ENCODE results near the gene HNRNPA2B1. TPM values are rescaled to one million over a fixed set of nuclear protein-coding genes. Genes with fewer than 3 reads are reported as not detected.
"Not testable (repeated sequence)": the region's sequence is repeated elsewhere in the genome, so short reads cannot be mapped to it uniquely, and the experiment has no call there.

The HNRNPA2B1 gene
- total and polyA plus RNA-seq, 8 donors, result 338 to 1,529 (median 1,312) TPM

GRCh38 chr7:26155531-26156375 is 44.8 kb downstream of the HNRNPA2B1 start:
- no peak overlapping the region for H3K4me3 ChIP-seq
- DNase-seq (no peak), ATAC-seq (peak; percentile 53)
- no peak for TF ChIP-seq CTCF (IDR thresholded peaks at IDR 0.05)
- intact Hi-C loops (cut with DNase I), result no loop called here
- peaks cover 12 to 50% of the 10 kb centered on the region in 2 donors for H3K4me1 ChIP-seq
- H3K36me3 ChIP-seq, result no peaks in the 10 kb centered on the region
- H3K27me3 ChIP-seq, result peaks cover 0 to 18% of the 10 kb centered on the region in 2 donors
- no peaks in the 10 kb centered on the region for H3K9me3 ChIP-seq
- peak overlapping the region; percentile 28 to 77 for H3K27ac ChIP-seq

- peaks cover 0 to 18% of the 10 kb centered on the region in 2 donors for H3K27me3 ChIP-seq
- no peak for DNase-seq
- no peak for TF ChIP-seq CTCF (IDR thresholded peaks at IDR 0.05)
- no peak for ATAC-seq
- H3K27ac ChIP-seq, result peak overlapping the region in 1 of 2 donors; percentile 39
- H3K9me3 ChIP-seq, result no peaks in the 10 kb centered on the region
- peaks cover 12 to 50% of the 10 kb centered on the region in 2 donors for H3K4me1 ChIP-seq
- intact Hi-C loops (cut with DNase I), result no loop called here
- H3K4me3 ChIP-seq, result peak overlapping the region in 1 of 2 donors; percentile 61
- no peaks in the 10 kb centered on the region for H3K36me3 ChIP-seq
Measured at GRCh38 chr7:26153823-26154783, 46.4 kb downstream of the HNRNPA2B1 start.

GRCh38 chr7:26153241-26153822 is 47.2 kb downstream of the HNRNPA2B1 start:
- ATAC-seq, result no peak
- intact Hi-C loops (cut with DNase I), result no loop called here

GRCh38 chr7:26152782-26153240 is 47.7 kb downstream of the HNRNPA2B1 start:
- Histone ChIP-seq H3K4me1 (peaks cover 12 to 50% of the 10 kb centered on the region in 2 donors), H3K27ac (peak overlapping the region in 1 of 2 donors; percentile 50), H3K27me3 (peaks cover 0 to 18% of the 10 kb centered on the region in 2 donors), H3K4me3 (peak overlapping the region; percentile 49 to 61)
- intact Hi-C loops (cut with DNase I); H3K36me3 ChIP-seq; H3K9me3 ChIP-seq; ATAC-seq: not testable (repeated sequence)
- peak in 1 of 4 donors; percentile 81 for DNase-seq

More at GRCh38 chr7:26153241-26153822, 47.2 kb downstream of the HNRNPA2B1 start:
- TF ChIP-seq CTCF (IDR thresholded peaks at IDR 0.05), result no peak
- no peak for DNase-seq
- Histone ChIP-seq H3K36me3 (no peaks in the 10 kb centered on the region), H3K4me1 (peaks cover 12 to 50% of the 10 kb centered on the region in 2 donors), H3K27me3 (peaks cover 0 to 18% of the 10 kb centered on the region in 2 donors), H3K4me3 (peak overlapping the region; percentile 49 to 61), H3K9me3 (no peaks in the 10 kb centered on the region), H3K27ac (peak overlapping the region in 1 of 2 donors; percentile 39)

Measured in left lung (tissue), 10 donors.